ENCODE measurements around the gene SYNDIG1.

GRCh38 chr20:24493661-24494459 is 24.4 kb downstream of the SYNDIG1 start:
- TF ChIP-seq CTCF (IDR thresholded peaks at IDR 0.05) = no peak
- no peak for TF ChIP-seq POLR2AphosphoS5 (IDR thresholded peaks at IDR 0.05)
